ENCODE results near the gene TXNL1. TPM values are rescaled to one million over a fixed set of nuclear protein-coding genes. Genes with fewer than 3 reads are reported as not detected.

Gene TXNL1
- total and polyA plus RNA-seq, 2 donors (not counting 3 experiments of a cell fraction or from before 2014, with no cell fraction given) = 29.5 to 81.2 TPM

DNA sequence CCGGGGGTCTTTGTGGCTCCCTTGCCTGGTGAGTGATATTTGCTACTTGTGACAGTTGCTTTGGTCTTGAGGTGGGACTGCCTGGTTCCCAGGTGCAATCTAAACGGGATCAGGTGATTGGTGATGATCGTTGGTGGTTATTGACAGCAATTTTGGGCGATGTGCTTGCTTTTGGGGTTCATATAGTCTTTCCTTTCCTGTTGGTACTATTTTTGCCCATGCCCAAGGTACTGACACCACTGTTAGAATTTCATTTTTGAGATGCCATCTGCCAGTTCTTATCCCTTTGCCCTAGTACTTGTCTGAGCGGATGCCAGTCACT, 13.3 kb upstream of the TXNL1 start:
- peaks cover 16% of the 10 kb centered on the region for H3K79me2 ChIP-seq (ENCODE audit: control insufficient read depth, insufficient read depth, low read length)
- DNase-seq (ENCODE audit: low read depth, low spot score) = peak; percentile 15
- peak overlapping the region; percentile 36 for H3K27ac ChIP-seq (ENCODE audit: insufficient read depth, low read depth, low read length)
- no peaks in the 10 kb centered on the region for H3K9me3 ChIP-seq (replicated peaks; ENCODE audit: control insufficient read depth, insufficient read depth, low read length)
- TF ChIP-seq, protein P1, sequence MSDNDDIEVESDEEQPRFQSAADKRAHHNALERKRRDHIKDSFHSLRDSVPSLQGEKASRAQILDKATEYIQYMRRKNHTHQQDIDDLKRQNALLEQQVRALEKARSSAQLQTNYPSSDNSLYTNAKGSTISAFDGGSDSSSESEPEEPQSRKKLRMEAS (IDR thresholded peaks at IDR 0.05; ENCODE audit: insufficient read depth, insufficient read length) = no peak
- no peak for TF ChIP-seq MYC (IDR thresholded peaks at IDR 0.05; ENCODE audit: low read depth, low read length)
- TF ChIP-seq JUN (IDR thresholded peaks at IDR 0.05; ENCODE audit: borderline replicate concordance, insufficient read depth, insufficient read length, low read depth) = no peak
- no peak for TF ChIP-seq GATA2 (IDR thresholded peaks at IDR 0.05; ENCODE audit: insufficient read depth, insufficient read length, low read depth, low read length)
- TF ChIP-seq EZH2 (IDR thresholded peaks at IDR 0.05; ENCODE audit: borderline replicate concordance, low read depth, low read length, severe bottlenecking) = no peak
- TF ChIP-seq, protein P2, sequence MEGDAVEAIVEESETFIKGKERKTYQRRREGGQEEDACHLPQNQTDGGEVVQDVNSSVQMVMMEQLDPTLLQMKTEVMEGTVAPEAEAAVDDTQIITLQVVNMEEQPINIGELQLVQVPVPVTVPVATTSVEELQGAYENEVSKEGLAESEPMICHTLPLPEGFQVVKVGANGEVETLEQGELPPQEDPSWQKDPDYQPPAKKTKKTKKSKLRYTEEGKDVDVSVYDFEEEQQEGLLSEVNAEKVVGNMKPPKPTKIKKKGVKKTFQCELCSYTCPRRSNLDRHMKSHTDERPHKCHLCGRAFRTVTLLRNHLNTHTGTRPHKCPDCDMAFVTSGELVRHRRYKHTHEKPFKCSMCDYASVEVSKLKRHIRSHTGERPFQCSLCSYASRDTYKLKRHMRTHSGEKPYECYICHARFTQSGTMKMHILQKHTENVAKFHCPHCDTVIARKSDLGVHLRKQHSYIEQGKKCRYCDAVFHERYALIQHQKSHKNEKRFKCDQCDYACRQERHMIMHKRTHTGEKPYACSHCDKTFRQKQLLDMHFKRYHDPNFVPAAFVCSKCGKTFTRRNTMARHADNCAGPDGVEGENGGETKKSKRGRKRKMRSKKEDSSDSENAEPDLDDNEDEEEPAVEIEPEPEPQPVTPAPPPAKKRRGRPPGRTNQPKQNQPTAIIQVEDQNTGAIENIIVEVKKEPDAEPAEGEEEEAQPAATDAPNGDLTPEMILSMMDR (IDR thresholded peaks at IDR 0.05; ENCODE audit: extremely low read depth in 1 of 2, insufficient read depth in 1 of 2, low read depth in 1 of 2, low read length in 2 of 2) = no peak
- no peak for TF ChIP-seq POLR2AphosphoS5 (IDR thresholded peaks at IDR 0.05; ENCODE audit: insufficient read depth, low read depth, low read length)
- TF ChIP-seq FOS (IDR thresholded peaks at IDR 0.05; ENCODE audit: borderline replicate concordance, insufficient read depth, low read length) = no peak
- no peak for TF ChIP-seq POLR2A (IDR thresholded peaks at IDR 0.05; ENCODE audit: low read depth, low read length)
- peak overlapping the region; percentile 87 for H2AFZ ChIP-seq (ENCODE audit: low read depth, low read length)
- intact Hi-C loops (cut with micrococcal nuclease) (loop anchor here (1.0 kb wide), 1 partner anchor 10 kb away; no protein-coding TSS in a partner anchor), dilution Hi-C loops (cut with MboI; ENCODE audit: extremely low pct_ligation_motif_present, low sequenced_read_pairs) (no loop called here)
- H3K4me2 ChIP-seq (ENCODE audit: insufficient read depth, low read length) = peak overlapping the region; percentile 85
- peak; percentile 60 for FAIRE-seq
- H3K4me1 ChIP-seq (ENCODE audit: control insufficient read depth, extremely low read depth, insufficient read depth, low read length) = peaks cover 9% of the 10 kb centered on the region
- no peaks in the 10 kb centered on the region for H3K27me3 ChIP-seq (ENCODE audit: control insufficient read depth in 2 of 2, insufficient read depth in 2 of 2, low read length in 2 of 2)
- H3K36me3 ChIP-seq (ENCODE audit: control insufficient read depth in 2 of 2, extremely low read depth in 1 of 2, insufficient read depth in 2 of 2, low read length in 2 of 2) = no peaks in the 10 kb centered on the region
- H4K20me1 ChIP-seq (replicated peaks; ENCODE audit: control insufficient read depth, extremely low read depth, insufficient read depth, low read length) = no peaks in the 10 kb centered on the region
- CTCF ChIA-PET = interaction anchor here (1.5 to 2.0 kb wide), 3 partner anchors 10 to 58 kb away, joined by 3 to 9 read pairs (median 4); no protein-coding TSS in a partner anchor
- no peaks in the 10 kb centered on the region for H3K9me1 ChIP-seq (replicated peaks; ENCODE audit: control insufficient read depth, extremely low read depth, insufficient read depth, low read length)
- POLR2A ChIA-PET = no interaction called here
- peak overlapping the region; percentile 70 for H3K9ac ChIP-seq (replicated peaks; ENCODE audit: extremely low read depth, insufficient read depth, low read length)
- H3K4me3 ChIP-seq (replicated peaks in 1 of 3; ENCODE audit: insufficient read depth in 1 of 3, low read depth in 1 of 3, low read length in 3 of 3) = peak overlapping the region; percentile 46 to 73 (median 62)
- TSS peak; percentile 33 for BruUV-seq (replicated peaks)

Measured in endothelial cell of umbilical vein (primary cell).